Peyer's patch (tissue), 4 donors: ENCODE measurements around the gene PRPF19. TPM values are rescaled to one million over a fixed set of nuclear protein-coding genes. Genes with fewer than 3 reads are reported as not detected.

Experiments
- DNase-seq, 3 donors: peaks; one replicate each; pipeline ENCODE4 v3.0.0-alpha.2; 2017 to 2019
- H3K27ac ChIP-seq, 4 donors: fragments of 200-600 bp; sonication (generic); one replicate each; pipeline ENCODE4 v1.5.1; 2016 to 2019
- H3K27me3 ChIP-seq, 2 donors: fragments of 200-600 bp; sonication (generic); one replicate each; pipeline ENCODE4 v1.5.1; 2019
- H3K36me3 ChIP-seq, 3 donors: fragments of 200-600 bp; sonication (generic); one replicate each; pipeline ENCODE4 v1.5.1; 2016 to 2019
- H3K4me1 ChIP-seq, 4 donors: fragments of 200-600 bp; sonication (generic); one replicate each; pipeline ENCODE4 v1.5.1; 2016 to 2019
- H3K4me3 ChIP-seq, 4 donors: fragments of 200-600 bp; sonication (generic); 1 replicate in 3 of 4; 2 replicates in 1 of 4; pipeline ENCODE4 v1.5.1; 2016 to 2019; ENCODE audit warnings: mild to moderate bottlenecking in 1 of 4
- H3K9me3 ChIP-seq, 4 donors: fragments of 200-600 bp; sonication (generic); one replicate each; pipeline ENCODE4 v1.5.1; 2016 to 2019; ENCODE audit warnings: mild to moderate bottlenecking in 1 of 4
- CTCF ChIP-seq, 6 experiments: fragments of 450-650 bp in 4 of 6; fragments of 200-600 bp in 2 of 6; sonication (generic) in 1 of 6; IDR thresholded peaks; one replicate each; pipeline ENCODE4 v1.5.1; 2017 to 2019; ENCODE audit warnings: antibody characterized with exemption in 6 of 6, mild to moderate bottlenecking in 3 of 6, moderate library complexity in 1 of 6
- POLR2A ChIP-seq, 2 donors: fragments of 450-650 bp; IDR thresholded peaks; one replicate each; pipeline ENCODE4 v1.5.1; 2017; ENCODE audit warnings: antibody characterized with exemption in 2 of 2, mild to moderate bottlenecking in 2 of 2, moderate library complexity in 2 of 2
- total RNA-seq, 4 donors: library from RNA; depleted of rRNA; stranded (reverse); fragments of >200 nt; gene quantifications; one replicate each; pipeline ENCODE4 v1.1.0, GENCODE V29; 2016

Gene PRPF19
- total RNA-seq, 4 donors from 2014 or later: 36.1 to 53.4 (median 46.5) TPM

DNA sequence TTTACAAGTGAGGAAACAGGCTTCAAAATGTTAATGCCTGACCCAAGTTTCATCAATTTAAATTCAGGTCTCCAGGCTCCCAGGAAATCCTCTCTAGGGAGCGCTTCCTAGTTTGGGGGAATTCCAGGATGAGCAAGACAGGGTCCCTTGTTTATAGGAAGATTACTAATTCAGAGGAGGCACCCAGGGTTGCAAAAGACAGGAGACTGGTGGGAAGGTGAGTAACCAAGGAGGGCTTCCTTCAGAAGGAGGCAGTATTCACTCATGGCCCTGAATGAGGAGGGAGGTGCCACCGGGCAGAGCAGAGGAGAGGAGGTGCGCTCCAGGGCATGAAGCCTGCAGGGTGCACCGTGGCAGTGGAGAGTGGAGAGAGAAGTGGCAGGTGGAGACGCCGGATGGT is 19.5 kb upstream of the PRPF19 start:
- no peak overlapping the region for H3K27ac ChIP-seq
- peaks cover 0 to 10% of the 10 kb centered on the region in 2 donors for H3K27me3 ChIP-seq
- H3K4me1 ChIP-seq: peaks cover 0 to 23% (median 7%) of the 10 kb centered on the region in 4 donors
- TF ChIP-seq POLR2A (IDR thresholded peaks at IDR 0.05) (no peak), CTCF (IDR thresholded peaks at IDR 0.05) (no peak)
- no peaks in the 10 kb centered on the region for H3K9me3 ChIP-seq
- DNase-seq: peak in 1 of 3 donors; percentile 33
- no peak overlapping the region for H3K4me3 ChIP-seq
- peaks cover 0 to 22% (median 0%) of the 10 kb centered on the region in 3 donors for H3K36me3 ChIP-seq

DNA sequence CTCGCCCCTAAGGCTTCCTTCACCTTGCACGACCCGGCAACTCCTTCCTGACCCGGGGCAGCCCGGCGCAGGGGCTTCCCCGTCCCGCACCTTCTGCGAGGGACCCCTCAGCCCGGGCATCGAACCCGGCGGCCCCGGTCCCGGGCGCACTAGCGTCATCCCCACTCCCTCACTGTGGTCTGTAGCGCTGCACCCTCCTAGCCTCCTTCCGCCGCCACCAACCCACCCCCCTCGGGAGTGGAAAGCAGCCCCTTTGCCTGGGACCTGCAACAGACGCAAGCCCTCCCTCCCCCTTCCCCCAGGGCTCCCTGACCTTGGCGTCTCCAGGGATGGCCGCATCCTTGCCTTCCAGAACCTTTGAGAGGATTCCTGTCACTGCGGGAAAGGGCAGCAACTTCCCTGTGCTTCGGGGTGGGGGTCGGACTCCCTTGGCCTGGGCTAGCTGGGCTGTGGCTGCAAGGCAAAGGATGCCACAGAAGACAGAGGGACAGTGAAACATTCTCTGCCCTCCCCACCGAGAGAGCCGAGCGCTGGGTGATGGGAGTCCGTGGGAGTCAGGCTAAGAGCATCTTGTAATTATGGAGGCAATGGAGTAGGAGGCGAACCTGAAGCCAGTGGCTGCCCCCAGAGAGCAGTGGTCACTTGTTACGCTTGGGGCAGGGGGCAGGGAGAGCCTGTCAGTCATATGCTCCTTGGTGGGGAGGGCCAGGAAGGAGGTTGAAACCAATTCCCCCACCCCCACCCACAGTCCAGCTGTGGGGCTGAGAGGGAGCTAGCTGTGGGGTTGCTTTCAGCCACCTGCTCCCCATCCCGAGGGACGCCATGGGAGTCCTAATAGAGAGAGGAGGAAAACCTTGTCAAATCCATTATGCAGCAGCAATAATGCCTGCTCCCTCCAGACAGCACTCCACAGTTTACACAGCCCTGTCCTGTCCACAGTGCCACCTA is 18.8 kb upstream of the PRPF19 start:
- peak in 1 of 3 donors; percentile 44 for DNase-seq
- Histone ChIP-seq H3K27ac (peak overlapping the region in 1 of 4 donors; percentile 70), H3K4me3 (peak overlapping the region; percentile 50 to 80 (median 74)), H3K9me3 (no peaks in the 10 kb centered on the region), H3K27me3 (peaks cover 0 to 10% of the 10 kb centered on the region in 2 donors), H3K4me1 (peaks cover 0 to 23% (median 7%) of the 10 kb centered on the region in 4 donors), H3K36me3 (peaks cover 0 to 29% (median 0%) of the 10 kb centered on the region in 3 donors)
- no peak for TF ChIP-seq CTCF (IDR thresholded peaks at IDR 0.05)
- no peak for TF ChIP-seq POLR2A (IDR thresholded peaks at IDR 0.05)

GRCh38 chr11:60924110-60924905 is 17.9 kb upstream of the PRPF19 start, which contains the start of gene TMEM132A:
TSS of gene TMEM132A (plus strand) at chr11:60924460. CDS start at chr11:60924634, 174 bp downstream.
- DNase-seq: peak; percentile 46 to 78 (median 77)
- Histone ChIP-seq H3K4me1 (peaks cover 2 to 23% (median 9%) of the 10 kb centered on the region in 4 donors), H3K4me3 (peak within 1 kb of the TSS; percentile 50 to 80 (median 74)), H3K36me3 (peaks cover 0 to 36% (median 0%) of the 10 kb centered on the region in 3 donors), H3K27ac (peak within 1 kb of the TSS in 1 of 4 donors; percentile 70), H3K27me3 (peaks cover 0 to 10% of the 10 kb centered on the region in 2 donors), H3K9me3 (no peaks in the 10 kb centered on the region)
- no peak for TF ChIP-seq POLR2A (IDR thresholded peaks at IDR 0.05)
- TF ChIP-seq CTCF (IDR thresholded peaks at IDR 0.05): no peak

DNA sequence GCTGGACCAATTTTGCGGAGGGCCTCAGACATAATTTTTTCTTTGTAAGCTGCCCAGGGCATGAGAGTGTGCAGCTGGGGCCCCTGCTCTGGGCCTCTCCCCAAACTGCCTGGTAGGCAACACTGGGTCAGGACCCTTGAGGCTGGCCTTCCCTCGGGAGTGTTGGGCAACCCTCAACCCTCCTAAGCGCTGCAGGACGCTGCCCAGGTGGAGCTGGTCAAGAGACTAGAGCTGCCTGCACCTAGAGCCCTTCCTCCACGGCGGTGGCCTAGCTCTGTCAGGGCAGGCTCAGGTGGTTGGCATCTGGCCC is 17.4 kb upstream of the PRPF19 start:
- Histone ChIP-seq H3K9me3 (no peaks in the 10 kb centered on the region), H3K4me1 (peaks cover 5 to 25% (median 11%) of the 10 kb centered on the region in 4 donors), H3K4me3 (peak overlapping the region in 2 of 4 donors; percentile 73 to 80), H3K36me3 (peaks cover 0 to 36% (median 0%) of the 10 kb centered on the region in 3 donors), H3K27me3 (peaks cover 0 to 10% of the 10 kb centered on the region in 2 donors), H3K27ac (peak overlapping the region in 1 of 4 donors; percentile 70)
- TF ChIP-seq POLR2A (IDR thresholded peaks at IDR 0.05) (no peak), CTCF (IDR thresholded peaks at IDR 0.05) (no peak)
- no peak for DNase-seq

DNA sequence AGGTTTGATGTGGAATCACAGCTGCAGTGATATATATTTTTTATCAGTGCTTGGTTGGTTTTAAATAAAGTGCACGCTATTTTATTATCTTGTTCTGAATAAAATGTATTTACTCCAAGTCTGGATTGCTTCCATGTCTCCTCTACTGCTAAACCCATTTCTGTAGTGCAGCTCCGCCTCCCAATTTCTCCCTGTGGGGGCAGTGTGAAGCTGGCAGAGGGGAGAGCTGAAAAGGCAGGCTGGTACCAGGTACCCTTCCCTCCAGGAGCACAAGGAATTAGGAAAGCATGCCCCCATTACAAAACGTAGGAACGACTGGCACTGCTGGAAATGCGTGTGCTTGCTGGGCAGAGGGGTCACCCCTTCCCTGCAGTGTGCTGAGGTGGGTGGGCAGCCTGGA is 16.9 kb upstream of the PRPF19 start:
- TF ChIP-seq CTCF (IDR thresholded peaks at IDR 0.05): no peak
- no peak for TF ChIP-seq POLR2A (IDR thresholded peaks at IDR 0.05)
- Histone ChIP-seq H3K27ac (no peak overlapping the region), H3K9me3 (no peaks in the 10 kb centered on the region), H3K36me3 (peaks cover 0 to 36% (median 0%) of the 10 kb centered on the region in 3 donors), H3K4me1 (peaks cover 5 to 28% (median 12%) of the 10 kb centered on the region in 4 donors), H3K4me3 (no peak overlapping the region), H3K27me3 (peaks cover 0 to 10% of the 10 kb centered on the region in 2 donors)
- DNase-seq: peak in 1 of 3 donors; percentile 34
